ENCODE results near the gene WFIKKN2.

GRCh38 chr17:50879086-50879485 lies 43.7 kb downstream of the WFIKKN2 start:
- TF ChIP-seq EP300 (IDR thresholded peaks at IDR 0.05; ENCODE audit: borderline replicate concordance), result no peak
- TF ChIP-seq MAX (IDR thresholded peaks at IDR 0.05), result no peak
- no peak for TF ChIP-seq CEBPB (IDR thresholded peaks at IDR 0.05)
- TF ChIP-seq TAF1 (IDR thresholded peaks at IDR 0.05; ENCODE audit: low read depth), result no peak
- TF ChIP-seq FOXM1 (IDR thresholded peaks at IDR 0.05; ENCODE audit: borderline replicate concordance, low read depth), result no peak
- TF ChIP-seq CREB1 (IDR thresholded peaks at IDR 0.05; ENCODE audit: low read depth), result no peak
- TF ChIP-seq YY1 (IDR thresholded peaks at IDR 0.05; ENCODE audit: low read depth), result no peak
- TF ChIP-seq RAD21 (IDR thresholded peaks at IDR 0.05; ENCODE audit: low read depth), result no peak
- TF ChIP-seq, protein P1, sequence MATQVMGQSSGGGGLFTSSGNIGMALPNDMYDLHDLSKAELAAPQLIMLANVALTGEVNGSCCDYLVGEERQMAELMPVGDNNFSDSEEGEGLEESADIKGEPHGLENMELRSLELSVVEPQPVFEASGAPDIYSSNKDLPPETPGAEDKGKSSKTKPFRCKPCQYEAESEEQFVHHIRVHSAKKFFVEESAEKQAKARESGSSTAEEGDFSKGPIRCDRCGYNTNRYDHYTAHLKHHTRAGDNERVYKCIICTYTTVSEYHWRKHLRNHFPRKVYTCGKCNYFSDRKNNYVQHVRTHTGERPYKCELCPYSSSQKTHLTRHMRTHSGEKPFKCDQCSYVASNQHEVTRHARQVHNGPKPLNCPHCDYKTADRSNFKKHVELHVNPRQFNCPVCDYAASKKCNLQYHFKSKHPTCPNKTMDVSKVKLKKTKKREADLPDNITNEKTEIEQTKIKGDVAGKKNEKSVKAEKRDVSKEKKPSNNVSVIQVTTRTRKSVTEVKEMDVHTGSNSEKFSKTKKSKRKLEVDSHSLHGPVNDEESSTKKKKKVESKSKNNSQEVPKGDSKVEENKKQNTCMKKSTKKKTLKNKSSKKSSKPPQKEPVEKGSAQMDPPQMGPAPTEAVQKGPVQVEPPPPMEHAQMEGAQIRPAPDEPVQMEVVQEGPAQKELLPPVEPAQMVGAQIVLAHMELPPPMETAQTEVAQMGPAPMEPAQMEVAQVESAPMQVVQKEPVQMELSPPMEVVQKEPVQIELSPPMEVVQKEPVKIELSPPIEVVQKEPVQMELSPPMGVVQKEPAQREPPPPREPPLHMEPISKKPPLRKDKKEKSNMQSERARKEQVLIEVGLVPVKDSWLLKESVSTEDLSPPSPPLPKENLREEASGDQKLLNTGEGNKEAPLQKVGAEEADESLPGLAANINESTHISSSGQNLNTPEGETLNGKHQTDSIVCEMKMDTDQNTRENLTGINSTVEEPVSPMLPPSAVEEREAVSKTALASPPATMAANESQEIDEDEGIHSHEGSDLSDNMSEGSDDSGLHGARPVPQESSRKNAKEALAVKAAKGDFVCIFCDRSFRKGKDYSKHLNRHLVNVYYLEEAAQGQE (IDR thresholded peaks at IDR 0.05; ENCODE audit: low read depth), result no peak
